A549 (cell line): ENCODE results near the gene PSD2. TPM values are rescaled to one million over a fixed set of nuclear protein-coding genes. Genes with fewer than 3 reads are reported as not detected.

Source experiments
- ATAC-seq, 2 experiments: fragments of 200-7000 bp in 1 of 2; fragments of >200 bp in 1 of 2; cut with Nextera tagmentation in 1 of 2; cut with Tn5 transposase in 1 of 2; 3 replicates each; pipeline versions ENCODE4 v1.8.0 to v1.9.1; 2018 to 2020; ENCODE audit warnings: mild to moderate bottlenecking in 1 of 2, moderate library complexity in 1 of 2
- CTCF ChIA-PET: fragments of 300-600 bp; sonication (Branson Sonifier 250); formaldehyde crosslinking; extraction: SDS; loops from one replicate; lab custom pipeline; 2021; ENCODE audit warnings: antibody characterized with exemption, inconsistent platforms; lab: Yijun Ruan, JAX
- POLR2A ChIA-PET: fragments of 350-600 bp; formaldehyde crosslinking; extraction: SDS; loops from one replicate; lab custom pipeline; 2021; ENCODE audit warnings: antibody characterized with exemption, inconsistent platforms; lab: Yijun Ruan, JAX
- DNase-seq, 2 experiments: peaks; one replicate each; pipeline versions ENCODE4 v3.0.0 to v3.0.0-alpha.2; 2011 to 2016; ENCODE audit warnings: low read depth in 1 of 2, low spot score in 1 of 2
- FAIRE-seq: peaks from 2 replicates; lab custom pipeline; 2011; peaks lifted over from hg19 to GRCh38; lab: Jason Lieb, UNC
- H3K27ac ChIP-seq, 2 experiments: fragments of >200 bp; sonication (Bioruptor Twin); formaldehyde crosslinking; 3 replicates each; pipeline ENCODE4 v1.5.1; 2016 to 2017
- H3K4me1 ChIP-seq: fragments of >200 bp; sonication (Bioruptor Twin); formaldehyde crosslinking; 3 replicates; pipeline ENCODE4 v1.6.1; 2016
- H3K4me2 ChIP-seq: fragments of >200 bp; sonication (Bioruptor Twin); formaldehyde crosslinking; 3 replicates; pipeline ENCODE4 v1.6.1; 2016
- H3K4me3 ChIP-seq: fragments of >200 bp; sonication (Bioruptor Twin); formaldehyde crosslinking; 3 replicates; pipeline ENCODE4 v1.5.1; 2016
- H3K9me3 ChIP-seq: fragments of >200 bp; sonication (Bioruptor Twin); formaldehyde crosslinking; 3 replicates; pipeline ENCODE4 v1.6.1; 2016
- ATOH8 ChIP-seq: fragments of 250-450 bp; sonication (Bioruptor Pico); IDR thresholded peaks from 2 replicates; pipeline ENCODE4 v1.5.0; 2020; ENCODE audit warnings: low read depth, mild to moderate bottlenecking, moderate library complexity
- BCL3 ChIP-seq: fragments of >200 bp; sonication (Bioruptor Twin); formaldehyde crosslinking; IDR thresholded peaks from 3 replicates; pipeline ENCODE4 v1.6.1; 2016
- CHD2 ChIP-seq: fragments of 150-350 bp; IDR thresholded peaks from 2 replicates; pipeline ENCODE4 v1.6.1; 2014; ENCODE audit warnings: low read length; ENCODE audit not compliant: partially characterized antibody
- CTCF ChIP-seq: fragments of >200 bp; sonication (Bioruptor Twin); formaldehyde crosslinking; IDR thresholded peaks from 3 replicates; pipeline ENCODE4 v1.5.1; 2016
- EHF ChIP-seq: fragments of 250-450 bp; sonication (Bioruptor Pico); IDR thresholded peaks from 2 replicates; pipeline ENCODE4 v1.5.0; 2020; ENCODE audit warnings: mild to moderate bottlenecking
- EP300 ChIP-seq, 2 experiments: fragments of >200 bp; sonication (Bioruptor Twin); formaldehyde crosslinking; IDR thresholded peaks; 2 replicates in 1 of 2; 3 replicates in 1 of 2; pipeline ENCODE4 v1.6.1; 2016 to 2017
- FOSB ChIP-seq: fragments of 250-450 bp; sonication (Bioruptor Pico); IDR thresholded peaks from 2 replicates; pipeline ENCODE4 v1.5.0; 2020; ENCODE audit warnings: mild to moderate bottlenecking, moderate library complexity
- HOXB13 ChIP-seq: fragments of 250-450 bp; sonication (Bioruptor Pico); IDR thresholded peaks from 2 replicates; pipeline ENCODE4 v1.5.0; 2020; ENCODE audit warnings: low read depth, mild to moderate bottlenecking, moderate library complexity
- KDM1A ChIP-seq: fragments of 200-600 bp; sonication (generic); IDR thresholded peaks from 2 replicates; pipeline ENCODE4 v1.6.1; 2016; ENCODE audit warnings: low read depth, mild to moderate bottlenecking
- KDM5A ChIP-seq: fragments of 200-600 bp; sonication (generic); IDR thresholded peaks from 2 replicates; pipeline ENCODE4 v1.6.1; 2016; ENCODE audit warnings: antibody characterized with exemption, mild to moderate bottlenecking
- MAFK ChIP-seq: fragments of 450-650 bp; IDR thresholded peaks from 2 replicates; pipeline ENCODE4 v1.6.1; 2014; ENCODE audit not compliant: partially characterized antibody
- MYC ChIP-seq: IDR thresholded peaks from 2 replicates; pipeline ENCODE4 v1.6.1; 2012; ENCODE audit warnings: mild to moderate bottlenecking, inconsistent platforms, low read length, improper control_type of control experiment, borderline replicate concordance
- POLR2AphosphoS2 ChIP-seq: conservative IDR thresholded peaks from 2 replicates; pipeline ENCODE4 v1.6.1; 2012; ENCODE audit warnings: low read length, improper control_type of control experiment, inconsistent platforms
- RCOR1 ChIP-seq: fragments of 150-350 bp; IDR thresholded peaks from 2 replicates; pipeline ENCODE4 v1.6.1; 2014; ENCODE audit warnings: antibody characterized with exemption, low read length, low read depth
- TFCP2L1 ChIP-seq: fragments of 250-450 bp; sonication (Bioruptor Pico); IDR thresholded peaks from 2 replicates; pipeline ENCODE4 v1.5.0; 2021; ENCODE audit warnings: mild to moderate bottlenecking
- USF2 ChIP-seq: fragments of 450-650 bp; IDR thresholded peaks from 2 replicates; pipeline ENCODE4 v1.6.1; 2014; ENCODE audit warnings: antibody characterized with exemption
- ZC3H11A ChIP-seq: fragments of 450-650 bp; IDR thresholded peaks from 2 replicates; pipeline ENCODE4 v1.6.1; 2014; ENCODE audit warnings: antibody characterized with exemption, mild to moderate bottlenecking
- ZFP36 ChIP-seq: fragments of 450-650 bp; IDR thresholded peaks from 2 replicates; pipeline ENCODE4 v1.6.1; 2014; ENCODE audit warnings: borderline replicate concordance; ENCODE audit not compliant: partially characterized antibody
- ZNF302 ChIP-seq: fragments of 250-450 bp; sonication (Bioruptor Pico); IDR thresholded peaks from 2 replicates; pipeline ENCODE4 v1.9.0; 2021; ENCODE audit warnings: inconsistent platforms, mild to moderate bottlenecking, moderate library complexity
- ZSCAN20 ChIP-seq: fragments of 250-450 bp; sonication (Bioruptor Pico); IDR thresholded peaks from 2 replicates; pipeline ENCODE4 v1.8.0; 2022; ENCODE audit warnings: mild to moderate bottlenecking, moderate library complexity
- WGBS: methylation state at CpG from one replicate; pipeline ENCODE4 v1.1.6; 2017; ENCODE audit errors: missing lambda C conversion rate; 5-methylcytosine and 5-hydroxymethylcytosine counted together
- polyA plus RNA-seq, 4 experiments: library from polyadenylated mRNA; depleted of rRNA in 3 of 4; stranded (reverse); fragments of >200 nt; fragmentation: RNase III in 1 of 4; extraction: RNeasy Plus Mini Kit Qiagen cat#74134 plus additional on column Dnase treatment in 1 of 4; gene quantifications; 2 replicates in 3 of 4; 3 replicates in 1 of 4; pipeline ENCODE4 v1.2.3, GENCODE V29; 2011 to 2017

PSD2 gene
- polyA plus RNA-seq, 2 of the 4 experiments (the other 2 are of a cell fraction) = 0.05 TPM; not detected in 1

- no peak overlapping the region for H3K27ac ChIP-seq
- CTCF ChIA-PET = interaction anchor here (1.7 to 2.0 kb wide), 2 partner anchors 21 to 23 kb away, joined by 5 to 6 read pairs; no protein-coding TSS in a partner anchor
- TF ChIP-seq KDM1A = no peak
- TF ChIP-seq FOSB = no peak
- no peak for TF ChIP-seq MAFK
- TF ChIP-seq KDM5A = no peak
- TF ChIP-seq ZFP36 = no peak
- TF ChIP-seq EHF (CRISPR knock-in tag) = no peak
- no peak for TF ChIP-seq POLR2AphosphoS2
- TF ChIP-seq ZSCAN20 (CRISPR knock-in tag) = no peak
- TF ChIP-seq ZNF302 = no peak
- no peak for TF ChIP-seq RCOR1
- no peak for TF ChIP-seq ZC3H11A
- TF ChIP-seq ATOH8 (CRISPR knock-in tag) = no peak
- no peak for TF ChIP-seq EP300 (IDR thresholded peaks at IDR 0.05)
- no peak for TF ChIP-seq CTCF
- no peak for TF ChIP-seq MYC
- no peak for TF ChIP-seq CHD2
- no peak for TF ChIP-seq BCL3
- TF ChIP-seq, all 56 proteins: peak for 0
- POLR2A ChIA-PET = no interaction called here
- no peaks in the 10 kb centered on the region for H3K9me3 ChIP-seq
- DNase-seq (no peak), FAIRE-seq (no peak), ATAC-seq (no peak)
- H3K4me2 ChIP-seq = no peak overlapping the region
- 40% methylated on average over 10 of the region's 11 CpGs for WGBS
- no peaks in the 10 kb centered on the region for H3K4me1 ChIP-seq
- H3K4me3 ChIP-seq = no peak overlapping the region
These were observed 13.8 kb downstream of the PSD2 start for GRCh38 chr5:139809331-139809810.

GRCh38 chr5:139810341-139811273 lies 15.0 kb downstream of the PSD2 start:
- Histone ChIP-seq H3K27ac (no peak overlapping the region), H3K4me2 (no peak overlapping the region), H3K9me3 (no peaks in the 10 kb centered on the region), H3K4me1 (no peaks in the 10 kb centered on the region), H3K4me3 (no peak overlapping the region)
- WGBS = 28% methylated on average over 7 of the region's 8 CpGs
- ChIA-PET POLR2A (no interaction called here), CTCF (interaction anchor here (1.0 to 2.8 kb wide), 5 partner anchors 24 to 158 kb away, joined by 3 to 11 read pairs (median 4); no protein-coding TSS in a partner anchor)
- no peak for ATAC-seq
- no peak for FAIRE-seq
- no peak for DNase-seq
- TF ChIP-seq HOXB13 (CRISPR knock-in tag) (no peak), USF2 (no peak), TFCP2L1 (CRISPR knock-in tag) (no peak)
